ENCODE results near the gene CNPY2. TPM values are rescaled to one million over a fixed set of nuclear protein-coding genes. Genes with fewer than 3 reads are reported as not detected.
"Not testable (repeated sequence)": the region's sequence is repeated elsewhere in the genome, so short reads cannot be mapped to it uniquely, and the experiment has no call there.

CNPY2 gene
- polyA plus RNA-seq, 1 experiment, result 179 TPM

DNA sequence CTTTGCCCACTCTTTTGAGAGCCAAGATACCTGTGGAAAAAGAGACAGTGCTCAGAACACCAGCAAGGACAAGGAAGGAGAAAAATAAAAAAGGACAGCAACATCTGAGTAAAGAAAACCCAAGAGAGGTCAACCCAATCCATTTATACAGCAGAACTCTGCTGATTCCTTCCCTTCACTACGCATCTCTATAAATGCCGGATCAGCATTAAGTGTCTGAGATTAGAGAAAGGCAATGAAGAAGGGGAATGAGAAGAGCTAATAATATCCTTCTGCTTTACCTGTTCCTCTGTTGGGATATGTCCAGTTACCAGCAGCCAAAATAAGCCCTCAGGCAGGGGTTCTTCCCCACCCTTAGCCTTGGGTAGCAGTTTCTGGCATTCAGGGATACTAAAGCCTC, 33.2 kb downstream of the CNPY2 start:
- DNase-seq (ENCODE audit: low read depth), result no peak
- Histone ChIP-seq H3K27me3 (ENCODE audit: control insufficient read depth, insufficient read depth, low read length) (no peaks in the 10 kb centered on the region), H3K4me3 (ENCODE audit: low read depth, low read length) (no peak overlapping the region), H3K36me3 (ENCODE audit: control insufficient read depth, insufficient read depth, low read length) (peaks cover 11% of the 10 kb centered on the region)
- CTCF ChIA-PET, result no interaction called here
- no peak for TF ChIP-seq CTCF (IDR thresholded peaks at IDR 0.05; ENCODE audit: insufficient read depth, low read depth, low read length)
- POLR2A ChIA-PET, result no interaction called here

- H3K27me3 ChIP-seq (ENCODE audit: control insufficient read depth, insufficient read depth, low read length), result no peaks in the 10 kb centered on the region
- no peak overlapping the region for H3K4me3 ChIP-seq (ENCODE audit: low read depth, low read length)
- H3K36me3 ChIP-seq (ENCODE audit: control insufficient read depth, insufficient read depth, low read length), result peaks cover 11% of the 10 kb centered on the region
- no peak for DNase-seq (ENCODE audit: low read depth)
- TF ChIP-seq CTCF (IDR thresholded peaks at IDR 0.05; ENCODE audit: insufficient read depth, low read depth, low read length), result no peak
- ChIA-PET CTCF (no interaction called here), POLR2A (no interaction called here)
Measured at GRCh38 chr12:56282030-56282429, 33.8 kb downstream of the CNPY2 start.

- no peak for DNase-seq (ENCODE audit: low read depth)
- Histone ChIP-seq H3K27me3 (ENCODE audit: control insufficient read depth, insufficient read depth, low read length) (no peaks in the 10 kb centered on the region), H3K36me3 (ENCODE audit: control insufficient read depth, insufficient read depth, low read length) (peaks cover 9% of the 10 kb centered on the region), H3K4me3 (ENCODE audit: low read depth, low read length) (no peak overlapping the region)
- POLR2A ChIA-PET, result no interaction called here
- CTCF ChIA-PET, result interaction anchor here (1.0 kb wide), 1 partner anchor 22 kb away, joined by 3 read pairs; no protein-coding TSS in a partner anchor
- TF ChIP-seq CTCF (IDR thresholded peaks at IDR 0.05; ENCODE audit: insufficient read depth, low read depth, low read length), result no peak
Measured at GRCh38 chr12:56280849-56281248, 34.9 kb downstream of the CNPY2 start.

- ChIA-PET CTCF (interaction anchor here (1.0 to 1.1 kb wide), 3 partner anchors 8 to 89 kb away, joined by 3 read pairs; partner anchors contain the start of gene SMARCC2), POLR2A (no interaction called here)
- no peak for TF ChIP-seq CTCF (IDR thresholded peaks at IDR 0.05; ENCODE audit: insufficient read depth, low read depth, low read length)
- H3K27me3 ChIP-seq (ENCODE audit: control insufficient read depth, insufficient read depth, low read length), result no peaks in the 10 kb centered on the region
- H3K4me3 ChIP-seq (ENCODE audit: low read depth, low read length), result no peak overlapping the region
- no peak for DNase-seq (ENCODE audit: low read depth)
- H3K36me3 ChIP-seq (ENCODE audit: control insufficient read depth, insufficient read depth, low read length), result peaks cover 12% of the 10 kb centered on the region
Measured at GRCh38 chr12:56278905-56279304, 36.9 kb downstream of the CNPY2 start.

DNA sequence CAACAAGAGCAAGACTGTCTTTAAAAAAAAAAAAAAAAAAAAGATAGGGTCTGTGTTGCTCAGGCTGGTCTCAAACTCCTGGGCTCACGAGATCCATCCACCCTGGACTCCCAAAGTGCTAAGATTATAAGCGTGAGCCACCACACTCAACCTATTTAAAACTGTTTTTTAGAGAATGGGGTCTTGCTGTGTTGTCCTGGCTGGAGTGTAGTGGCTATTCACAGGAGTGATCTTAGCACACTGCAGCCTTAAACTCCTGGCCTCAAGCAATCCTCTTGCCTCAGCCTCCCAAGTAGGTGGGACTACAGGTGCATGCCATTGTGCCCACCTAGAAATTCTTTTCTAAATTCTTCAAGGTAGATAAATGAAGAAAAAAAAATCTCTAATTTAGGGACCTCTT, 41.5 kb downstream of the CNPY2 start:
- Histone ChIP-seq H3K4me3 (ENCODE audit: low read depth, low read length) (no peak overlapping the region), H3K27me3 (ENCODE audit: control insufficient read depth, insufficient read depth, low read length) (no peaks in the 10 kb centered on the region), H3K36me3 (ENCODE audit: control insufficient read depth, insufficient read depth, low read length) (peaks cover 12% of the 10 kb centered on the region)
- CTCF ChIA-PET, result interaction anchor here (0.8 kb wide), 1 partner anchor 52 kb away, joined by 3 read pairs; no protein-coding TSS in a partner anchor
- TF ChIP-seq CTCF (IDR thresholded peaks at IDR 0.05; ENCODE audit: insufficient read depth, low read depth, low read length), result no peak
- no peak for DNase-seq (ENCODE audit: low read depth)
- POLR2A ChIA-PET, result no interaction called here

- H3K36me3 ChIP-seq (ENCODE audit: control insufficient read depth, insufficient read depth, low read length), result peaks cover 11% of the 10 kb centered on the region
- POLR2A ChIA-PET; H3K27me3 ChIP-seq (ENCODE audit: control insufficient read depth, insufficient read depth, low read length); DNase-seq (ENCODE audit: low read depth); H3K4me3 ChIP-seq (ENCODE audit: low read depth, low read length): not testable (repeated sequence)
- CTCF ChIA-PET, result interaction anchor here (0.9 to 1.7 kb wide), 2 partner anchors 14 to 80 kb away, joined by 3 to 6 read pairs; partner anchors contain the start of gene ANKRD52
Measured at GRCh38 chr12:56272468-56272867, 43.3 kb downstream of the CNPY2 start.

Data from BJ (cell line).